DND-41 (cell line): ENCODE data around the gene CDH23.

ENCODE experiments used
- ATAC-seq: fragments of 200-7000 bp; cut with Tn5 transposase; 3 replicates; pipeline ENCODE4 v1.9.1; 2021; ENCODE audit warnings: low read depth; ENCODE audit not compliant: insufficient read depth
- DNase-seq: peaks from one replicate; pipeline ENCODE4 v3.0.0-alpha.2; 2020
- H2AFZ ChIP-seq: 2 replicates; pipeline ENCODE4 v1.6.0; 2012; ENCODE audit warnings: low read depth, low read length
- H3K27ac ChIP-seq: 2 replicates; pipeline ENCODE4 v1.5.1; 2012; ENCODE audit warnings: low read length, inconsistent platforms
- H3K27me3 ChIP-seq: fragments of 200-600 bp; sonication (generic); 2 replicates; pipeline ENCODE4 v1.6.0; 2012; ENCODE audit warnings: low read length, mild to moderate bottlenecking, inconsistent platforms; ENCODE audit not compliant: insufficient read depth, poor library complexity
- H3K36me3 ChIP-seq: 2 replicates; pipeline ENCODE4 v1.5.1; 2012; ENCODE audit warnings: low read length, inconsistent platforms; ENCODE audit not compliant: insufficient read depth
- H3K4me1 ChIP-seq: 2 replicates; pipeline ENCODE4 v1.5.1; 2012; ENCODE audit warnings: mild to moderate bottlenecking, low read length; ENCODE audit not compliant: insufficient read depth
- H3K4me2 ChIP-seq: 2 replicates; pipeline ENCODE4 v1.6.0; 2012; ENCODE audit warnings: mild to moderate bottlenecking, moderate library complexity, low read length, inconsistent platforms; ENCODE audit not compliant: insufficient read depth
- H3K4me3 ChIP-seq, 2 experiments: fragments of 200-600 bp in 1 of 2; shearing (Covaris generic) in 1 of 2; 2 replicates each; pipeline ENCODE4 v1.5.1; 2012 to 2016; ENCODE audit warnings: inconsistent platforms in 2 of 2, low read length in 2 of 2, mild to moderate bottlenecking in 2 of 2, low read depth in 1 of 2, moderate library complexity in 1 of 2
- H3K79me2 ChIP-seq: 2 replicates; pipeline ENCODE4 v1.6.0; 2012; ENCODE audit warnings: low read length, inconsistent platforms; ENCODE audit not compliant: insufficient read depth
- H3K9ac ChIP-seq: 2 replicates; pipeline ENCODE4 v1.6.0; 2012; ENCODE audit warnings: low read depth, mild to moderate bottlenecking, inconsistent platforms, low read length, moderate library complexity
- H3K9me3 ChIP-seq: 2 replicates; pipeline ENCODE4 v1.5.1; 2012; ENCODE audit warnings: low read length, moderate library complexity, mild to moderate bottlenecking, inconsistent platforms; ENCODE audit not compliant: insufficient read depth, severe bottlenecking
- H4K20me1 ChIP-seq: 2 replicates; pipeline ENCODE4 v1.6.0; 2012; ENCODE audit warnings: low read length; ENCODE audit not compliant: insufficient read depth
- EZH2 ChIP-seq: IDR thresholded peaks from 3 replicates; pipeline ENCODE4 v1.6.1; 2012; ENCODE audit warnings: borderline replicate concordance, low read depth, mild to moderate bottlenecking, moderate library complexity, low read length, inconsistent platforms; ENCODE audit not compliant: severe bottlenecking
- TF ChIP-seq, protein P1 (sequence below): IDR thresholded peaks from 2 replicates; pipeline ENCODE4 v1.5.1; 2012; ENCODE audit warnings: borderline replicate concordance, low read length, moderate library complexity, mild to moderate bottlenecking; ENCODE audit not compliant: poor library complexity, severe bottlenecking; ENCODE audit errors: extremely low read depth

Gene CDH23

DNA sequence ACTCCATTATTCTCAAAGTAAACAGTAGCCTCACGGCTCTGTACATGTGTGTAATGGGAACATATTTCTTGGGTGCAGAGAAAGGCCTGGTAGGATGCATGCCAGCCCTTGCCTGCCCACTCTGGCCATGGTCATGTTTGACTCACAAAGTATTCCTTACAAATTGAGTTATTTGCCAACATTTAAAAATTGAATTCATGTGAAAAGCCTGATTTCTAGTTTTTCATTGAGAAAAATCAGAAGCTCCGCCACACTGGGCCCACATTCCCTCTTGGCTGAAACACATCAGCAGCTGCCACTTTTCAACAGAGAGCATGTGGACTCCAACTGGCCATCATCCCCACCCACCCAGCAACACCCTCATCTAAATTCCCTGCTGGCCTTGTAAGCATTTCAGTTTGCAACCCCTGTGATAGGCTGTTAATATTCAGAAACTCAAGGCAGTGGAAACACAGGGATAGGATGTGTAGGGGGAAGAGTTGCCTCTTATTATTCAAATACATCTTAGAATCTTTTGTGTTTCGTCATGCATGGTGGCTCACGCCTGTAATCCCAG is 40.9 kb downstream of the CDH23 start:
- Histone ChIP-seq H2AFZ (no peak overlapping the region), H3K36me3 (no peaks in the 10 kb centered on the region), H3K4me3 (no peak overlapping the region), H3K4me1 (no peaks in the 10 kb centered on the region), H3K9ac (no peak overlapping the region), H3K27ac (no peak overlapping the region), H3K4me2 (no peak overlapping the region), H3K79me2 (no peaks in the 10 kb centered on the region), H4K20me1 (no peaks in the 10 kb centered on the region), H3K27me3 (peaks cover 8% of the 10 kb centered on the region), H3K9me3 (no peaks in the 10 kb centered on the region)
- ATAC-seq (no peak), DNase-seq (no peak)
- TF ChIP-seq, protein P1, sequence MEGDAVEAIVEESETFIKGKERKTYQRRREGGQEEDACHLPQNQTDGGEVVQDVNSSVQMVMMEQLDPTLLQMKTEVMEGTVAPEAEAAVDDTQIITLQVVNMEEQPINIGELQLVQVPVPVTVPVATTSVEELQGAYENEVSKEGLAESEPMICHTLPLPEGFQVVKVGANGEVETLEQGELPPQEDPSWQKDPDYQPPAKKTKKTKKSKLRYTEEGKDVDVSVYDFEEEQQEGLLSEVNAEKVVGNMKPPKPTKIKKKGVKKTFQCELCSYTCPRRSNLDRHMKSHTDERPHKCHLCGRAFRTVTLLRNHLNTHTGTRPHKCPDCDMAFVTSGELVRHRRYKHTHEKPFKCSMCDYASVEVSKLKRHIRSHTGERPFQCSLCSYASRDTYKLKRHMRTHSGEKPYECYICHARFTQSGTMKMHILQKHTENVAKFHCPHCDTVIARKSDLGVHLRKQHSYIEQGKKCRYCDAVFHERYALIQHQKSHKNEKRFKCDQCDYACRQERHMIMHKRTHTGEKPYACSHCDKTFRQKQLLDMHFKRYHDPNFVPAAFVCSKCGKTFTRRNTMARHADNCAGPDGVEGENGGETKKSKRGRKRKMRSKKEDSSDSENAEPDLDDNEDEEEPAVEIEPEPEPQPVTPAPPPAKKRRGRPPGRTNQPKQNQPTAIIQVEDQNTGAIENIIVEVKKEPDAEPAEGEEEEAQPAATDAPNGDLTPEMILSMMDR = no peak
- no peak for TF ChIP-seq EZH2

DNA sequence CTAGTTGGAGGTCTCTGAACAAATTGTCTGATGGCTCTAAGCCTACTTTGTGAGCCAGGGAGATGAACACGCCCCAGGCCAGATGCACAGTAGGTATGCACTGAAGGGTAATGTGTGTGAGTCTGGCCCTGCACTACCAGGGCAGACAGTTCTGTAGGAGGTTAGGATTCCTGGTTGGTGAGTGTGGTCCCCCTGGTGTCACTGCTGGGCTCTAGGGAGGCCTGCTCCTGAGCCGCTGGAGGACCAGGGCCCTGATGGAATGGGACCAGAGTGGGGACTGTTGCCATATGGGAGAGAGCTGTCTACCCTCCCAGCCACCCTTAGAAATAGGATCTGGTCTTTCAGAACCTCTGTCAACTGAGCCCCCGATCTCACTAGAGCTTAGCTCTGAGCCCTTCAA is 42.0 kb downstream of the CDH23 start:
- H2AFZ ChIP-seq = no peak overlapping the region

DNA sequence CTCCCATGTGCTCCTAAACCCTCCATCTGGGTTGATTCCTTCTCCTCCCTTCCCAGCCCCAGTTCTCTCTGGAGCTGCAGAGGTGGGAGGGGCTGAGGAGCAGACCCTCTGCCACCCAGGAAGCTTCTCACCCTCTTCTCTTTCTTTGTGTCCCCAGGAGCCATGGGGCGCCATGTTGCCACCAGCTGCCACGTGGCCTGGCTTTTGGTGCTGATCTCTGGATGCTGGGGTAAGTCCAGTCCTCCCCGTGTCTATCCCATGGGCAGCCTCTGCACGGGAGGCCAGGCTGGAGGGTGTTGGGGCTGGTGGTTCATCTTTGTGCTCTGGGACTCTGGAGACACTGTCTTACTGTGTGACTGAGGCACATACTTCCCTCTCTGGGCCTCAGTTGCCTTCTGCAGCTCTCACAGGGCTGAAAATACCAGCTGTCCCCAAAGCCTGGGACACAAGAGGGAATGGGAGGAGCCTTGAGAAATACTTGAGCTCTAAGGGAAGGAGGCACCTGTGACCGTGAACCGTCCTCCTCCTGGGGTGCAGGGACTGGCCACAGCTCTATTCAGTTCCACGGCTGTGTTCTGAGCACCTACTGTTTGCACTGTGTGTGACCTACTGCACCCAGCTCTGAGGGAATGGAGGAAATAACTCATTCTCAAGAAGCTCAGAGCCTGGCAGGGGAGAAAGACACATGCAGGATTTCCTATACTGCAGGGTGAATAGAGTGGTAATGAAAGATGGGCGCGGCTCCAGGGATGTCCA is 43.1 kb downstream of the CDH23 start:
- Histone ChIP-seq H3K4me2 (no peak overlapping the region), H3K27ac (no peak overlapping the region), H3K9me3 (no peaks in the 10 kb centered on the region), H3K79me2 (no peaks in the 10 kb centered on the region), H3K4me1 (no peaks in the 10 kb centered on the region), H3K36me3 (no peaks in the 10 kb centered on the region), H3K4me3 (no peak overlapping the region), H4K20me1 (no peaks in the 10 kb centered on the region), H2AFZ (no peak overlapping the region), H3K27me3 (peaks cover 8% of the 10 kb centered on the region), H3K9ac (no peak overlapping the region)
- ATAC-seq (no peak), DNase-seq (no peak)
- TF ChIP-seq, protein P1 = no peak
- no peak for TF ChIP-seq EZH2

More for the DNA sequence above, 42.0 kb downstream of the CDH23 start:
- Histone ChIP-seq H3K27ac (no peak overlapping the region), H3K4me2 (no peak overlapping the region), H3K4me3 (no peak overlapping the region), H3K36me3 (no peaks in the 10 kb centered on the region), H3K27me3 (peaks cover 8% of the 10 kb centered on the region), H3K9me3 (no peaks in the 10 kb centered on the region), H4K20me1 (no peaks in the 10 kb centered on the region), H3K9ac (no peak overlapping the region), H3K4me1 (no peaks in the 10 kb centered on the region), H3K79me2 (no peaks in the 10 kb centered on the region)
- ATAC-seq = no peak
- TF ChIP-seq, protein P1 = no peak
- TF ChIP-seq EZH2 = no peak
- DNase-seq = no peak
